ENCODE data around the gene FBXO3.
A peak's percentile ranks its signal among the peaks of the same experiment; 100 is the strongest.
"Not testable (repeated sequence)": the region's sequence is repeated elsewhere in the genome, so short reads cannot be mapped to it uniquely, and the experiment has no call there.

The FBXO3 gene, protein sequence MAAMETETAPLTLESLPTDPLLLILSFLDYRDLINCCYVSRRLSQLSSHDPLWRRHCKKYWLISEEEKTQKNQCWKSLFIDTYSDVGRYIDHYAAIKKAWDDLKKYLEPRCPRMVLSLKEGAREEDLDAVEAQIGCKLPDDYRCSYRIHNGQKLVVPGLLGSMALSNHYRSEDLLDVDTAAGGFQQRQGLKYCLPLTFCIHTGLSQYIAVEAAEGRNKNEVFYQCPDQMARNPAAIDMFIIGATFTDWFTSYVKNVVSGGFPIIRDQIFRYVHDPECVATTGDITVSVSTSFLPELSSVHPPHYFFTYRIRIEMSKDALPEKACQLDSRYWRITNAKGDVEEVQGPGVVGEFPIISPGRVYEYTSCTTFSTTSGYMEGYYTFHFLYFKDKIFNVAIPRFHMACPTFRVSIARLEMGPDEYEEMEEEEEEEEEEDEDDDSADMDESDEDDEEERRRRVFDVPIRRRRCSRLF

DNA sequence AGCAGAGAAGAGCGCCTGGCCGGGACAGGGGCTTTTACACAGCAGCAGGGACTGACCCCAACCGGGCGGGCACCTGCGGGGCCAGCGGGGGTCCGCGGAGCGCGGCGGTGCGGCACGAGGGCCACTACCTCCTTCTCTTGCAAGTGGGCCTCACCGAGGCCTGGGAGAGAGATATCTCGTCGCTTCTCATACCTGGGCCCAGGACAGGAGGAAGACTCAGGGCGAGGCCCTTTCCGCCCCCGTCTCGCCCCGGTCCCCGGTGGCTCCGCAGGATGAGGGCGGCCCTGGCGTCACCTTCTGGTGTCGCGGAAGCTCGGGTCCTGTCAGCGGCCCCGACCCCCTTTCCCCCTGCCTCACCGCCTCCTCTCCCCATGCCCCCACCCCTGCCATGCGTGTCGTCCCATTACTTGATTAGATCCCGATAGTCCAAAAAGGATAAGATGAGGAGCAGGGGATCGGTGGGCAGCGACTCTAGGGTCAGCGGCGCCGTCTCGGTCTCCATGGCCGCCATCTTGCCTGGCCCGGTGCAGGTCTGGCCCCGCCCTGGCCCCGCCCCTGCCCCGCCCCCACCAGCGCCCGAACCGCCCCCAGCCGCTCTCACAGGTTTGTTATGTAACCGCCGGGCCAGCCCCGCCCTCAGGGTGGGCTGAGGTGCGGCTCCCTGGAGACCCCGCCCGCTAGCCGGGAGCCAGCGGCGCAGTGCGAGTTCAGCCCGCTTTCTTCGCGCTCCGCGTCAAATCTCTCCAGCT is at the start of gene FBXO3:
TSS of gene FBXO3 (minus strand) at position 534 of the 749 bp plus-strand sequence. CDS start at position 511, 23 bp downstream.
- TF ChIP-seq, protein P1, sequence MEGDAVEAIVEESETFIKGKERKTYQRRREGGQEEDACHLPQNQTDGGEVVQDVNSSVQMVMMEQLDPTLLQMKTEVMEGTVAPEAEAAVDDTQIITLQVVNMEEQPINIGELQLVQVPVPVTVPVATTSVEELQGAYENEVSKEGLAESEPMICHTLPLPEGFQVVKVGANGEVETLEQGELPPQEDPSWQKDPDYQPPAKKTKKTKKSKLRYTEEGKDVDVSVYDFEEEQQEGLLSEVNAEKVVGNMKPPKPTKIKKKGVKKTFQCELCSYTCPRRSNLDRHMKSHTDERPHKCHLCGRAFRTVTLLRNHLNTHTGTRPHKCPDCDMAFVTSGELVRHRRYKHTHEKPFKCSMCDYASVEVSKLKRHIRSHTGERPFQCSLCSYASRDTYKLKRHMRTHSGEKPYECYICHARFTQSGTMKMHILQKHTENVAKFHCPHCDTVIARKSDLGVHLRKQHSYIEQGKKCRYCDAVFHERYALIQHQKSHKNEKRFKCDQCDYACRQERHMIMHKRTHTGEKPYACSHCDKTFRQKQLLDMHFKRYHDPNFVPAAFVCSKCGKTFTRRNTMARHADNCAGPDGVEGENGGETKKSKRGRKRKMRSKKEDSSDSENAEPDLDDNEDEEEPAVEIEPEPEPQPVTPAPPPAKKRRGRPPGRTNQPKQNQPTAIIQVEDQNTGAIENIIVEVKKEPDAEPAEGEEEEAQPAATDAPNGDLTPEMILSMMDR (IDR thresholded peaks at IDR 0.05; ENCODE audit: low read depth, low read length): no peak
- TF ChIP-seq MYC (IDR thresholded peaks at IDR 0.05; ENCODE audit: low read depth, low read length) (no peak; the same call in 1 of the 2 replicates), POLR2A (IDR thresholded peaks at IDR 0.05; ENCODE audit: extremely low read depth, insufficient read length) (peak; percentile 51)
- TF ChIP-seq, protein P2, sequence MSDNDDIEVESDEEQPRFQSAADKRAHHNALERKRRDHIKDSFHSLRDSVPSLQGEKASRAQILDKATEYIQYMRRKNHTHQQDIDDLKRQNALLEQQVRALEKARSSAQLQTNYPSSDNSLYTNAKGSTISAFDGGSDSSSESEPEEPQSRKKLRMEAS (IDR thresholded peaks at IDR 0.05; ENCODE audit: low read depth, low read length): no peak
- H3K4me3 ChIP-seq (ENCODE audit: low read depth, low read length): peak within 1 kb of the TSS; percentile 74
- peak; percentile 88 for DNase-seq (ENCODE audit: low read depth)

DNA sequence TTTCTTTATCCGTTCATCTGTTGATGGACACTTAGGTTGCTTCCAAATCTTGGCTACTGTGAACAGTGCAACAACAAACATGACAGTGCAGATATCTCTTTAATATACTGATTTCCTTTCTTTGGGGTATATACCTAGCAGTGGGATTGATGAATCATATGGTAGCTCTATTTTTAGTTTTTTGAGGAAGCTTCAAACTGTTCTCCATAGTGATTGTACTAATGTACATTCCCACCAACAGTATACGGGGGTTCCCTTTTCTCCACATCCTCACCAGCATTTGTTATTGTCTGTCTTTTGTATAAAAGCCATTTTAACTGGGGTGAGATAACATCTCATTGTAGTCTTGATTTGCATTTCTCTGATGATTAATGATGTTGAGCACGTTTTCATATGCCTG is 48.7 kb upstream of the FBXO3 start:
- not testable (repeated sequence) for DNase-seq (ENCODE audit: low read depth)

DNA sequence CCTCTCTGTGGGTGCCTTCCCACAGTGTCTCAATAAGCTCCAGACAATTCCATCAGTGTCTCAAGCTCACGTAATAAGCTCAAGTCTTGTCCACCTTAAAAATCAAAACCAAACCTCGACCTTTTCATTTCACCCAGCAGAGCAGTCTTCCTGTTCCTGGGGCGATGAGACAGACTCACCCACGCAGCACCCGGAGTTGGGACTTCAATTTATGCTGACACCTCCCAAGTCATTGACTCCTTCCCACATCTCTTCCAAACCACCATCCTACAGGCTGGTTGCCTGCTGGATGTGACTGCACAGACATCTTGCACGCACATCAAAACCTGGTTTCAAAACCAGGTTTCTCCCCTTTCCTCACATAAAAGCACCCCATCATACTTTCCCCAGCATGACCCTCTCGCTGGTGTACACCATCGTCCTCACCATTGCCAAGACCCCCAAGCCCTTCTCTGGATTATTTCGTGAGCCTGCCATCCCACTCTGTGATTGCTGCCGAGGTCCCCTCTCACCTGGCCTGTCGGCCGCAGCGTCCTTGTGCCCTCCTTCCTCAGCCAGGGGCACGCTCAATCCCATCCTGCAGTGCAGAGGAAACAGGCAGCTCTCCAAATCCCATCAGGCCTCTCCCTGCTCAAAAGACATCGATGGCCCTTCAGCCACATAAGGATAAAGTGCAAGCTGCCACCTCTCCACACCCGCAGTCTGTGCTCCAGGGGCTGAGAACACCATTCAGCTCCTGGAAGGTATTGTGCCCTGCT is 45.1 kb upstream of the FBXO3 start:
- TF ChIP-seq MYC (IDR thresholded peaks at IDR 0.05; ENCODE audit: low read depth, low read length) (no peak), POLR2A (IDR thresholded peaks at IDR 0.05; ENCODE audit: extremely low read depth, insufficient read length) (no peak)
- TF ChIP-seq, protein P2 (IDR thresholded peaks at IDR 0.05; ENCODE audit: low read depth, low read length): no peak
- TF ChIP-seq, protein P1 (IDR thresholded peaks at IDR 0.05; ENCODE audit: low read depth, low read length): no peak
- DNase-seq (ENCODE audit: low read depth): no peak
- H3K4me3 ChIP-seq (ENCODE audit: low read depth, low read length): no peak overlapping the region

More for the DNA sequence above, 48.7 kb upstream of the FBXO3 start:
- H3K4me3 ChIP-seq (ENCODE audit: low read depth, low read length): not testable (repeated sequence)

DNA sequence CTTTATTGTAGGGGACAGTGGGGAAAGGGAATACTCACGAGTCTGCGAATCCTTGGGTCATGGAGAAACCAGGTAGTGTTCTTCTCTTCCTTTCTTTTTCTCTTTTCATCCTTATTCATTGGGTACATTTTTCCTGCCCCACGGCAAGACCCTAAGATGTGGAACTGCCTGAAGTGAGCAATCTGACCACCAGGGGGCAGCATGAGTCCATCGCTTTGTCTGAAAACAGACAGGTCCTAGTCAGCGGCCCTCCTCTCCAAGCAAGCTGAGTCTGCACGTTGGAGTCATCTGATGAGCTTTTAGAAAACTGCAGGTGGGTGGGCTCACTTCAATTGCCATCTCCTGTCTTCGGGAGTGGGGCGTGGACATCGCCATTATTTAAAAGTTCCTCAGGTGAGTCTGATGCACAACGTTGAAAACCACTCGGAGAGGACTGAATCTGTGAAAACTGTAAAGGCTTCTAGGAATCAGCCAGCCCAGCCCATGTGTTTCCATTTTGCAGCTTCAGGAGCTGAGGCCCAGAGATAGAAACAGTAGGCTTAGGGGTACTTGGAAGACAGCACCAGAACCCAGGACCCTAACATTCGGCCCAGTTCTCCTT is 34.0 kb upstream of the FBXO3 start:
- peak; percentile 85 for DNase-seq (ENCODE audit: low read depth)
- no peak for TF ChIP-seq MYC (IDR thresholded peaks at IDR 0.05; ENCODE audit: low read depth, low read length)
- TF ChIP-seq POLR2A (IDR thresholded peaks at IDR 0.05; ENCODE audit: extremely low read depth, insufficient read length): no peak
- TF ChIP-seq, protein P2 (IDR thresholded peaks at IDR 0.05; ENCODE audit: low read depth, low read length): no peak
- TF ChIP-seq, protein P1 (IDR thresholded peaks at IDR 0.05; ENCODE audit: low read depth, low read length): peak; percentile 84
- H3K4me3 ChIP-seq (ENCODE audit: low read depth, low read length): no peak overlapping the region

DNA sequence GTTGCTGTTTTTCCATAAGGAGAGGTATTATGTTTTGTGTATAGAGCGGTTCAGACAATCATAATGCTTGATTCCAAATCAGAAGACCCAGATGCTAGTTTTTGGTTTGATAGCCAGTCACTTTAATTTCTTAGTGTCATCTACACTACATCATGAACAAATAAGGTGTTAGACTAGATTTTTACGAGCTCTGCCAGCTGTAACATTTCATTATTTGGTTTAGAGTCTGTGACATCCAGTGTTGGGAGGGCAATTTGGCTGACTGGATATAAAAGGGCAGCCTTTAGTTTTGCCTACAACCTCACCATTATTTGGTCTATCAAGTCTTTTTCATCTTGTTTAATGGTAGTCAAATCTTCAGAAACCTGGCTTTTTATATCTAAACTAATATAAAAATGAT is 30.2 kb upstream of the FBXO3 start:
- TF ChIP-seq, protein P2 (IDR thresholded peaks at IDR 0.05; ENCODE audit: low read depth, low read length): no peak
- TF ChIP-seq, protein P1 (IDR thresholded peaks at IDR 0.05; ENCODE audit: low read depth, low read length): no peak
- no peak for TF ChIP-seq POLR2A (IDR thresholded peaks at IDR 0.05; ENCODE audit: extremely low read depth, insufficient read length)
- no peak overlapping the region for H3K4me3 ChIP-seq (ENCODE audit: low read depth, low read length)
- no peak for DNase-seq (ENCODE audit: low read depth)
